ENCODE data around the gene ARHGAP4.

DNA sequence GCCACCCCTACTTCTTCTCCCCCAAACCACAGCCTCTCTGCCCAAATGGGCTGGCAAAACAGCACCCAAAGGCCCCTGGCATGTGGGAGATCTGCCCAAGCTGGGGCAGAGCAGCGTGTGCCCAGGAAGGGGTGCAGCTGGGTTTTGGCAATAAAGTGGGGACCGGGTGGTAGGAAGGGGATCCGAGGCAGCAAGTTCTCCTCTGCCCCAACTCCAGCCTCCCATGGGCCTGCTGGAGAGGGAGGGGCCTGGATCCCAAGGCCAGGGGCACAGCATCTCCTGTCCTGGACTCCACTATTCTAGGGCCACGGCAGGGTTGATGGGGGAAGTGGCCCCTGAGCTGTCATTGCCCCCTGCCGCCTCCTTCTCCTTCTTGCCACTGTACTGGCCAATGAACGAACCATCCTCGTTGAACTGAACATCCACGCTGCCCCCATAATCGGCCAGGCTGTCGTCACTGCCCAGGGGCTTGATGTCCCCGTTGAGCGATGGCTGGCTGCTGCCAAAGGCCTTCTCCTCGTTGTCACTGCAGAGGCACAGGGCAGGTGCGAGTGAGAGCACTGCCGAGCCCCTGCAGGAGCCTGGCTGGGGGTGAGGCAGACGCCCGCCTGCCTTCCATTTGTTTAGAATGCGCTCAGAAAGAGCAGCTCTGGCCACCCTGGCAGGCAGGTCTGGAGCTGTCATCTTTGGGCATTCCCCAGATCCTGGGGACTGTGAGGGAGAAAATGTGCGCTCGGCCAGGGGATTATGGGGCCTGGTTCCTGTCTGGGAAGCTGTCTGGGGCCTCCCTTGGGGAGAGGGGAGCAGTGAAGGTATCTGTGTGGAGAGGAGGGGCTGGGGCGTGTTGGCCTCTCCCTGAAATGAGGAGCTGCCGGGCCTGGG lies 63.5 kb downstream of the ARHGAP4 start:
- TF ChIP-seq, protein P1, sequence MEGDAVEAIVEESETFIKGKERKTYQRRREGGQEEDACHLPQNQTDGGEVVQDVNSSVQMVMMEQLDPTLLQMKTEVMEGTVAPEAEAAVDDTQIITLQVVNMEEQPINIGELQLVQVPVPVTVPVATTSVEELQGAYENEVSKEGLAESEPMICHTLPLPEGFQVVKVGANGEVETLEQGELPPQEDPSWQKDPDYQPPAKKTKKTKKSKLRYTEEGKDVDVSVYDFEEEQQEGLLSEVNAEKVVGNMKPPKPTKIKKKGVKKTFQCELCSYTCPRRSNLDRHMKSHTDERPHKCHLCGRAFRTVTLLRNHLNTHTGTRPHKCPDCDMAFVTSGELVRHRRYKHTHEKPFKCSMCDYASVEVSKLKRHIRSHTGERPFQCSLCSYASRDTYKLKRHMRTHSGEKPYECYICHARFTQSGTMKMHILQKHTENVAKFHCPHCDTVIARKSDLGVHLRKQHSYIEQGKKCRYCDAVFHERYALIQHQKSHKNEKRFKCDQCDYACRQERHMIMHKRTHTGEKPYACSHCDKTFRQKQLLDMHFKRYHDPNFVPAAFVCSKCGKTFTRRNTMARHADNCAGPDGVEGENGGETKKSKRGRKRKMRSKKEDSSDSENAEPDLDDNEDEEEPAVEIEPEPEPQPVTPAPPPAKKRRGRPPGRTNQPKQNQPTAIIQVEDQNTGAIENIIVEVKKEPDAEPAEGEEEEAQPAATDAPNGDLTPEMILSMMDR (IDR thresholded peaks at IDR 0.05), result no peak
- TF ChIP-seq POLR2AphosphoS5 (IDR thresholded peaks at IDR 0.05) (no peak), POLR2A (IDR thresholded peaks at IDR 0.05) (no peak)
